Measurements from ENCODE around the gene CRB3. TPM values are rescaled to one million over a fixed set of nuclear protein-coding genes. Genes with fewer than 3 reads are reported as not detected.
A peak's percentile ranks its signal among the peaks of the same experiment; 100 is the strongest.

Gene CRB3
- polyA plus RNA-seq, 3 donors = not detected

- no peak overlapping the region for H2AFZ ChIP-seq (ENCODE audit: insufficient read depth, low read depth, low read length, poor library complexity, severe bottlenecking)
- no peaks in the 10 kb centered on the region for H3K36me3 ChIP-seq (replicated peaks in 1 of 2; ENCODE audit: control insufficient read depth in 1 of 2, insufficient read depth in 2 of 2, low read length in 2 of 2)
- intact Hi-C loops (cut with micrococcal nuclease) = no loop called here
- Mint-ChIP-seq H3K27ac (peak overlapping the region; percentile 65 to 90 (median 79)), H3K9me3 (peaks cover 0 to 10% (median 5%) of the 10 kb centered on the region in 7 donors), H3K4me3 (peak overlapping the region in 1 of 2 donors; percentile 43), H3K4me1 (peaks cover 19% of the 10 kb centered on the region), H3K36me3 (peaks cover 5 to 6% of the 10 kb centered on the region in 2 donors), H3K27me3 (ENCODE audit: low read depth in 3 of 3) (peaks cover 36 to 57% (median 54%) of the 10 kb centered on the region in 3 donors)
- peaks cover 24 to 44% of the 10 kb centered on the region in 2 donors for H3K27me3 ChIP-seq (ENCODE audit: control insufficient read depth in 2 of 2, insufficient read depth in 2 of 2, low read length in 2 of 2)
- H3K4me2 ChIP-seq (replicated peaks; ENCODE audit: extremely low read depth, low read length, poor library complexity, severe bottlenecking) = no peak overlapping the region
- TF ChIP-seq CTCF (IDR thresholded peaks at IDR 0.05) = no peak
- peaks cover 0 to 5% of the 10 kb centered on the region in 2 donors for H3K9me3 ChIP-seq (replicated peaks in 1 of 2; ENCODE audit: control insufficient read depth in 1 of 2, insufficient read depth in 1 of 2, low read length in 2 of 2)
- H3K9ac ChIP-seq (ENCODE audit: insufficient read depth, low read length, poor library complexity, severe bottlenecking) = no peak overlapping the region
- no peaks in the 10 kb centered on the region for H4K20me1 ChIP-seq (ENCODE audit: insufficient read depth, low read length)
- peak overlapping the region in 1 of 2 donors; percentile 9 for H3K27ac ChIP-seq (ENCODE audit: low read depth in 1 of 2, low read length in 2 of 2)
- H3K79me2 ChIP-seq (ENCODE audit: insufficient read depth, low read length) = no peaks in the 10 kb centered on the region
- no peak overlapping the region for H3K4me3 ChIP-seq (replicated peaks in 1 of 3; ENCODE audit: low read depth in 2 of 3, low read length in 3 of 3)
- no peak for DNase-seq
- 84% methylated on average over 12 of the region's 17 CpGs for WGBS (ENCODE audit: insufficient coverage)
- H3K4me1 ChIP-seq (ENCODE audit: control insufficient read depth in 1 of 2, insufficient read depth in 2 of 2, low read length in 2 of 2) = peaks cover 13 to 26% of the 10 kb centered on the region in 2 donors
Observed at GRCh38 chr19:6499052-6499790, 35.1 kb downstream of the CRB3 start.

- no peak for TF ChIP-seq CTCF (IDR thresholded peaks at IDR 0.05)
- 54% methylated on average over 15 of the region's 24 CpGs for WGBS (ENCODE audit: insufficient coverage)
- H3K9me3 Mint-ChIP-seq = peaks cover 0 to 13% (median 5%) of the 10 kb centered on the region in 7 donors
- H3K36me3 Mint-ChIP-seq = peaks cover 5 to 6% of the 10 kb centered on the region in 2 donors
- H3K4me1 Mint-ChIP-seq = peaks cover 23% of the 10 kb centered on the region
- H3K4me3 Mint-ChIP-seq = peak overlapping the region; percentile 60 to 88
- no peaks in the 10 kb centered on the region for H3K36me3 ChIP-seq (replicated peaks in 1 of 2; ENCODE audit: control insufficient read depth in 1 of 2, insufficient read depth in 2 of 2, low read length in 2 of 2)
- H3K4me3 ChIP-seq (replicated peaks in 1 of 3; ENCODE audit: low read depth in 2 of 3, low read length in 3 of 3) = no peak overlapping the region
- no peaks in the 10 kb centered on the region for H3K79me2 ChIP-seq (ENCODE audit: insufficient read depth, low read length)
- no peaks in the 10 kb centered on the region for H4K20me1 ChIP-seq (ENCODE audit: insufficient read depth, low read length)
- peaks cover 24 to 44% of the 10 kb centered on the region in 2 donors for H3K27me3 ChIP-seq (ENCODE audit: control insufficient read depth in 2 of 2, insufficient read depth in 2 of 2, low read length in 2 of 2)
- no peak for DNase-seq
- H3K27ac Mint-ChIP-seq = peak overlapping the region in 1 of 7 donors; percentile 40
- intact Hi-C loops (cut with micrococcal nuclease) = no loop called here
- peaks cover 13 to 31% of the 10 kb centered on the region in 2 donors for H3K4me1 ChIP-seq (ENCODE audit: control insufficient read depth in 1 of 2, insufficient read depth in 2 of 2, low read length in 2 of 2)
- H3K4me2 ChIP-seq (replicated peaks; ENCODE audit: extremely low read depth, low read length, poor library complexity, severe bottlenecking) = no peak overlapping the region
- H3K27ac ChIP-seq (ENCODE audit: low read depth in 1 of 2, low read length in 2 of 2) = no peak overlapping the region
- no peak overlapping the region for H2AFZ ChIP-seq (ENCODE audit: insufficient read depth, low read depth, low read length, poor library complexity, severe bottlenecking)
- H3K27me3 Mint-ChIP-seq (ENCODE audit: low read depth in 3 of 3) = peaks cover 39 to 59% (median 57%) of the 10 kb centered on the region in 3 donors
- peaks cover 0 to 5% of the 10 kb centered on the region in 2 donors for H3K9me3 ChIP-seq (replicated peaks in 1 of 2; ENCODE audit: control insufficient read depth in 1 of 2, insufficient read depth in 1 of 2, low read length in 2 of 2)
- H3K9ac ChIP-seq (ENCODE audit: insufficient read depth, low read length, poor library complexity, severe bottlenecking) = no peak overlapping the region
Observed at GRCh38 chr19:6500837-6501739, 37.0 kb downstream of the CRB3 start.

Measured in CD14-positive monocyte (primary cell).